Suprapubic skin (tissue), 4 donors: ENCODE results near the gene ATN1.

ENCODE experiments used
- EP300 ChIP-seq: sonication (generic); formaldehyde crosslinking; IDR thresholded peaks from one replicate; pipeline ENCODE4 v1.6.1; 2017; ENCODE audit warnings: antibody characterized with exemption
- POLR2A ChIP-seq, 2 donors: fragments of 450-650 bp; IDR thresholded peaks; one replicate each; pipeline ENCODE4 v1.6.1; 2017; ENCODE audit warnings: antibody characterized with exemption in 2 of 2, mild to moderate bottlenecking in 2 of 2, moderate library complexity in 2 of 2
- POLR2AphosphoS5 ChIP-seq, 3 donors: sonication (generic); formaldehyde crosslinking; IDR thresholded peaks; one replicate each; pipeline ENCODE4 v1.6.1; 2017; ENCODE audit warnings: antibody characterized with exemption in 3 of 3
- TF ChIP-seq, protein P1 (sequence below), 2 donors: fragments of 200-600 bp in 1 of 2; fragments of 450-650 bp in 1 of 2; sonication (generic) in 1 of 2; IDR thresholded peaks; one replicate each; pipeline ENCODE4 v1.5.1; 2016 to 2019; ENCODE audit warnings: antibody characterized with exemption in 2 of 2, mild to moderate bottlenecking in 1 of 2, moderate library complexity in 1 of 2

DNA sequence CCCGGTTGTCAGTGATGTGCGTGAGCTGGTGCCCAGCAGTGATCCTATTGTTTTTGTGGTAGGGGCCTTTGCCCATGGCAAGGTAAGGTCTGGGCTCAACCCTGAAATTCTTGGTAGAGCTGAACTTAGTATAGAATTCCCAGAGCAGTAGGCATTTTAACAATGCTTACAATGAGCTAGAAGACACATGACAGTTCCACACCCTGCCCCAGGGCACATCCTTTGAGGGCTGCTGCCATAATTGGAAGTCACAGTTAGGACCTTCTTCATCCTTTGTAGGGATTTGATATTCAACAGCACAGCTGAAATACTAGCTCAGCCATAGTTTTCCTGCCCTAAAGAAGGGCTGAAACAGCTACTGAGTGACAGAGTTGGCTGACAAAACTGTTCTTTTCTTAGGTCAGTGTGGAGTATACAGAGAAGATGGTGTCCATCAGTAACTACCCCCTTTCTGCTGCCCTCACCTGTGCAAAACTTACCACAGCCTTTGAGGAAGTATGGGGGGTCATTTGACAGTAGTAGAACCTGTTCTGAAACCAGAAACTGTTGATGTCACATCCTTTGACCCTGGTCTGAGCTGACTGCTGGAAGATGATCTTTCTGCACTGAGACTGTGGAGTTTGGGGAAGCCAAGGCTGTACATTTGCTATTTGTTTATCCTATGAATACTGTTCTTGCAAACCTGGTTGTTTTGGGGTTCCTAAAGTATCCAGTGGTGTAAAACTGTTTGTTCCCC lies 47.7 kb downstream of the ATN1 start:
- TF ChIP-seq, protein P1, sequence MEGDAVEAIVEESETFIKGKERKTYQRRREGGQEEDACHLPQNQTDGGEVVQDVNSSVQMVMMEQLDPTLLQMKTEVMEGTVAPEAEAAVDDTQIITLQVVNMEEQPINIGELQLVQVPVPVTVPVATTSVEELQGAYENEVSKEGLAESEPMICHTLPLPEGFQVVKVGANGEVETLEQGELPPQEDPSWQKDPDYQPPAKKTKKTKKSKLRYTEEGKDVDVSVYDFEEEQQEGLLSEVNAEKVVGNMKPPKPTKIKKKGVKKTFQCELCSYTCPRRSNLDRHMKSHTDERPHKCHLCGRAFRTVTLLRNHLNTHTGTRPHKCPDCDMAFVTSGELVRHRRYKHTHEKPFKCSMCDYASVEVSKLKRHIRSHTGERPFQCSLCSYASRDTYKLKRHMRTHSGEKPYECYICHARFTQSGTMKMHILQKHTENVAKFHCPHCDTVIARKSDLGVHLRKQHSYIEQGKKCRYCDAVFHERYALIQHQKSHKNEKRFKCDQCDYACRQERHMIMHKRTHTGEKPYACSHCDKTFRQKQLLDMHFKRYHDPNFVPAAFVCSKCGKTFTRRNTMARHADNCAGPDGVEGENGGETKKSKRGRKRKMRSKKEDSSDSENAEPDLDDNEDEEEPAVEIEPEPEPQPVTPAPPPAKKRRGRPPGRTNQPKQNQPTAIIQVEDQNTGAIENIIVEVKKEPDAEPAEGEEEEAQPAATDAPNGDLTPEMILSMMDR (IDR thresholded peaks at IDR 0.05): no peak
- no peak for TF ChIP-seq POLR2AphosphoS5 (IDR thresholded peaks at IDR 0.05)
- no peak for TF ChIP-seq POLR2A (IDR thresholded peaks at IDR 0.05)
- no peak for TF ChIP-seq EP300
